ENCODE measurements around the gene STX18. TPM values are rescaled to one million over a fixed set of nuclear protein-coding genes. Genes with fewer than 3 reads are reported as not detected.
"Not testable (repeated sequence)": the region's sequence is repeated elsewhere in the genome, so short reads cannot be mapped to it uniquely, and the experiment has no call there.

STX18 gene
- total RNA-seq, 1 donor from 2014 or later, result 22.4 TPM

GRCh38 chr4:4480685-4481398 is 61.0 kb downstream of the STX18 start:
- peak; percentile 58 for DNase-seq (ENCODE audit: low spot score)

GRCh38 chr4:4480205-4480604 is 61.6 kb downstream of the STX18 start:
- no peak for DNase-seq (ENCODE audit: low spot score)

- no peak for DNase-seq (ENCODE audit: low spot score)
These were observed 62.5 kb downstream of the STX18 start for GRCh38 chr4:4479366-4479765.

- DNase-seq (ENCODE audit: low spot score), result no peak
These were observed 64.1 kb downstream of the STX18 start for GRCh38 chr4:4477796-4478195.

DNA sequence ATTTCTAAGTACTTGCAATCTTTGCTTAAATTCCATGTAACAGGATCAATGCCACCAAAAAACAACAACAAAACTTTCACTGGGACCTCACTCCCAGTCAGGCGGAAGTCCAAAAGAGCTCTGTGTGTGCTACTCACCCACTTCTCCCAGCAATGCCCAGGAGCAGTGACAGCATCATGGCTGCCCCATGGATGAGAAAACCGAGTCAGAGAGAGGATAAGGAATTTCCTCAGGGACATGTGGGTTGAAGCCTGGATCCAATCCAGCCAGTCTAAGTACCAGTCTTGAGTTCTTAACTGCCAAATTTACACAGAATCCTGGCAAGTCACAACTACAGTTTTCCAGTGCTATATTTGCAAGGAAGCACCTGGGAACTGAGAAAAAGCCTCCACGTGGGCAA is 64.5 kb downstream of the STX18 start:
- DNase-seq (ENCODE audit: low spot score), result no peak

- no peak for DNase-seq (ENCODE audit: low spot score)
These were observed 67.4 kb downstream of the STX18 start for GRCh38 chr4:4474476-4474875.

DNA sequence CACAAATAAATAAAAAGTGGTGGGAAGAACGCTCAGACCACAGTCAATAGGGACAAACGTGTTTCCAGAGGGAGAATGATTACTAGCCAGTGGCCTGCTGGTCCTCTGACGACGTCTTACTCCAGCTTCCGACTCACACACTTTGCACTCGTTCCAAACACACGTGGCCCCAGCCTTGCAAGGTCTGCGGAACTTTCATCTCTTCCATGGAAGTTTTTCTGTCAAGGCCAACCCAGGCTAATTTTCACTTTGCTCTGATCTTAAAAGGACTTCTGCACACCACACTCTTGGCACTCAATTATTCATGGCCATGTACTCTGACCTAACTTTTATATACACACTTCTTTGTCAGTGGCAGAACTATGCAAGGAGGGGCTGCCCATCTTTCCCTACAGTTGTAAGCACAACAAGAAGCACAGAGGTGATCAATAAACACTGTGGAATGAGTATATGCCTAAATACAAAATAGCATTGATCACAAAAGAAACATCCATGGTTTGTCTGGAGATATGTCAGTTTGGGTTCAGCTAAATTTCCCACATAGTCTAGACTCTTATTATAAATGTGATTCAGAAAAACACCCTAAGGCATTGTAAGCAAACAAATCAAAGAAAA is 69.4 kb downstream of the STX18 start:
- no peak for DNase-seq (ENCODE audit: low spot score)

DNA sequence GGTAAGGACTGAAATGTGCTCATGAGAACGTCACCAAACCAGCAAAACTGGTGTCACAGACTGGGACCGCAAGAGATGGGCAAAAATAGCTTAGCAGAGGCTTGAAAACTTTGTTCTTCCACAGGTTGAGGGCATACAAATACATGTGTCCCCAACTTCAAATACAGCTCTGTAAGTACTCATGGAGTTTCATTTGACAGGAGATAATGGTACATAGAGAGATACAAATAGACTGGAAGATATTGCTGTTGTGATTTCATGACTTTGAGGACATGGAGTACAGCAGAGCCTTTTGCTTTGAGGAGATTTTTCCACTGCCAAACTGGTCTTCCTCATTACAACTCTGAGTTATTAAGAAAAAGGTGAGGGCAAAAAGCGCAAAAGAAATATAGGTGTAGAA is 70.7 kb downstream of the STX18 start:
- no peak for DNase-seq (ENCODE audit: low spot score)

DNA sequence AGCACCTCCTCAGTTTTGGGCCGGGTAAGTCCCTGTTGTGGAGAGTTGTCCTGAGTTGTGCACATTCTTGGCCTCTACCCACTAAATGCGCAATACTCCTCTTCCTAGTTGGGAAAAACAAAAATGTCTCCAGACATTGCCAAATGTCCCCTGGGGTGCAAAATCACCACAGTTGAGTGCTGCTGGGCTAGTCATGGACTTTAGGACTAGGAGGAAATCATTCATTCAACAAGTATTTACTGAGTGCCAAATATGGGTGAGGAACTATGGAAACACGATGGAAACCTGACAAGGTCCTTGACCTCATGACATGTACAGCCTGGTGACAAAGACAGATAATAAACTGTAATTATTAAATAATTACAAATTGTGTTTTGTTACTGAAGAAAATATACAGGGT is 71.6 kb downstream of the STX18 start:
- DNase-seq (ENCODE audit: low spot score), result no peak

- DNase-seq (ENCODE audit: low spot score), result not testable (repeated sequence)
These were observed 76.6 kb downstream of the STX18 start for GRCh38 chr4:4465238-4465637.

DNA sequence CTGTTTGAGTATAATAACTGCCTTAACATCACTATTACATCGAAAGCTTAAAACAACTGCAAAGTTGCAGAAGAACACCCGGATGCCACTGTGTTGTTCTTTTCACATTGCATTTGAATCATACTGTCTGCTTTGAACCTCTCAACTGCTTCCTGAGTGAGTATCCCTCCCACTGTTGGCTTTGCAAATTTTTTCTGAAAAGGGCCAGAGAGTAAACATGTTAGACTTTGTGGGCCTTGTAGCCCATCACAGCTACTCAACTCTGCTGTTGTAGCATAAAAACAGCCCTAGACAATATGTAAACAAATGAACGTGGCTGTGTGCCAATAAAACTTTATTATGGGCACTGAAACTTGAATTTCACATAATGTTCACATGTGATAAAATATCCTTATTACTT is 78.9 kb downstream of the STX18 start:
- no peak for DNase-seq (ENCODE audit: low spot score)

GRCh38 chr4:4461850-4462249 is 80.0 kb downstream of the STX18 start:
- DNase-seq (ENCODE audit: low spot score), result no peak

DNA sequence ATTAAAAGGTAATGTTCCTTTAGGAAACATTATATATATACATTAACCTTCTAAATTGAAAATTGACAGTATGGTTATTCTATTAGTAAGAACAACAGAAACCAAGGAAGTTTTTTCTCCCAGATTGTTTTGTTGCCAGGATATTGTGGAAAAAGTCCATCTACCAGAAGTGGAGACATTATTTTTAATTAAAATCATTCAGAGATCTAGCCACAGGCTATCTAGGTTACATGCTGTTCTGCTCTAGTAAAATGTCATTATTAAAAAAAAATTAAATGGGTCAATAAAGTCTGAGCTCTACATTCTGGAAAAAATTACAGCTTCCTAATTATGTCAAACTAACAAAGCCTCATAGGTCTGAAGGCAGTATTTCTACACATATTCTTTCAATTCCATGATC is 80.7 kb downstream of the STX18 start:
- no peak for DNase-seq (ENCODE audit: low spot score)

GRCh38 chr4:4460759-4461158 is 81.1 kb downstream of the STX18 start:
- DNase-seq (ENCODE audit: low spot score), result no peak

- DNase-seq (ENCODE audit: low spot score), result no peak
These were observed 82.7 kb downstream of the STX18 start for GRCh38 chr4:4459181-4459580.

DNA sequence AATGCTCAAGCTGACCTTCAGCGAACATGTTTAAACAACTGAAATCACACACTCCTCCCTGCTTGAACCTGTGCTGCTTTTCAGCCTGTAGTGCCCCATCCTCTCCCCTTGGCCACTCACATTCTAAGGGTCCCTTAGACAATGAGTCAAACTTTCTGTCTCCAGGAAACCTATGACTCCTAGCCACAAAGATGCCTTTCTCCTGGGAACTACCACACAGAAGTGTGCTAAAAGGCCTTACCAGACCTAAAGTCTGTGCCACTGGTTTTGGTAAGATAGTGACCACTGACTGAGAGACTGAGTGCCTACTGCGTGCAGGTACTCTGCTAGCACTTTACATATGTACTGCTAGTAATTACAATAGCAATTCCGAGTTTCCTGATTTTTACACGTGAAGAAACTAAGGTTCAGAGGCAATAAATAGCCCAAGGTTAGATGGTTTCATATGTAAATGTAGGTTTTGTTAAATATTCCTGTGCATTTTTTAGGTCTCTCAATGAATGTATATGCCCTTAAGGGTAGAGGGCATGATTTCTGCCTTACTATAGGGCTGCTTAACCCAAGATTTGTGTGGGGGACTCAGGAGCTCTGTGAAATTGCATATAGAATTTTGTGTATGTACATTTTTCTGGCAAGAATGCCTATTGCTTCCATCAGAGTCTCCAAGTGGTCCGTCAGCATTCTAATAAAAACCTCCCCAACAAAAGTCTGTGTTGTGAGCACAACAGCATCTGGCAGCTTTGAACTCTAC is 83.9 kb downstream of the STX18 start:
- no peak for DNase-seq (ENCODE audit: low spot score)

DNA sequence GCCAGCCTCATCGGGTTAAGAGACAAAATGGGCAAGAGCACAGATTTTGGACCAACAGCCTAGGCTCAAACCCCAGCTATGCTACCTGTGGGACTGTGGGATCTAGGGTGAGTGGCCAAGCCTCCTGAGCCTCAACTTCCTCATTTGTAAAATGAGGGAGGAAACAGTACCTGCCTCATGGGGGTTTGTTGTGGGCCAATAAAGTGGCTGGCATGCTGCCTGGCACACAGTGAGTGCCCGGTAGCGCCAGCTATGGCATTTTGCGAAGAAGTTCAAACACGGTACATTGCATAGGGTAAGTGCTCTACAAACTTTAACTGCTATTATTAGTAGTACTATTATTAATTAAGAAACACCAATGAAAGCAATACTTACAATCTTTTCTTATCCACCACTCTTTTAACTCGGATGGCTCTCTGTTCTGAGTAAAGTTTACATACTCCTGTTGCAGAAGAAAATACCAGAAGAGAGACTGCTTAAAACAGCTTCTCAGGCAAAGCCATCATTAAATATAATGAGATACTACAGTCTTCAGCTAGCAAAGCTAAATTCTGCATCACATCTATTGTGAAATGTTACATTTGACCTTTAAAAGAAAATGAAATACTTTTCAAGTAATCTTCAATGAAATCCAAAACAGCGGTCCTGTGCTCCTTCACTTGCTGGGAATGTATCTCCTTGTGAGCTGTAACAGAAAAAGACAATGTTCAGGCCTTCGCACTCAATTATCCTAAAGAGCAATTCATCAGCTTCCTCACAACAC is 84.9 kb downstream of the STX18 start:
- no peak for DNase-seq (ENCODE audit: low spot score)

GRCh38 chr4:4456351-4456750 is 85.5 kb downstream of the STX18 start:
- DNase-seq (ENCODE audit: low spot score), result no peak

DNA sequence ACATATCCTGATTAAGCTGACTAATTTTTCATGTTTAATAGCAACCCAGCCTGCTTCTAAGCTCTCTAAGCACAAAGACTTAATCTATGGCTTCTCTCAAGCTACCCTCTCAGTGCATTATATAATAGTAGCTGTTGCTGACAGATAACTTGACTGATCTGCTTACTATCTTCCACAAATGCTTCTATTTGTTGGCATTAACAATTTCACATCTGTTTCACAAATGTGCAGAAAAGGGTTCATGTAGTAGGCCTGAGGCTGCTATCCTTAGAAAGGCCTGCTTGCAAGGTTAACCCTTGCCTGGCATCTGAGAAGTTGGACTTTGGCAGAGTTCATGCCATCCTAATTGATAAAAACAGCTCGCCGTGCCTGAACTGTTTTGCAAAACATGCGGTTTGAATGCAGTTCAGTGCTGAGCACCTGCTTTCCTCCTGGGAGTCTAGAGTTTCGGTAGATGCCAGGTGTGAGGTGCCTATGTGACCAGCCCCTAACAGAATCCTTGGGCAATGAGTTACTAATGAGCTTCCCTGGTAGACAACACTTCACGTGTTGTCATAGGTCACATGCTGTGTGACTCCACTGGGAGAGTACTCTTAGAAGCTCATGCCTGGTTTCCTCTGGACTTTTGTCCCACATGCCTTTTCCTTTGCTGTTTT is 86.5 kb downstream of the STX18 start:
- DNase-seq (ENCODE audit: low spot score), result peak; percentile 38

GRCh38 chr4:4446434-4446833 is 95.4 kb downstream of the STX18 start:
- DNase-seq (ENCODE audit: low spot score), result no peak

DNA sequence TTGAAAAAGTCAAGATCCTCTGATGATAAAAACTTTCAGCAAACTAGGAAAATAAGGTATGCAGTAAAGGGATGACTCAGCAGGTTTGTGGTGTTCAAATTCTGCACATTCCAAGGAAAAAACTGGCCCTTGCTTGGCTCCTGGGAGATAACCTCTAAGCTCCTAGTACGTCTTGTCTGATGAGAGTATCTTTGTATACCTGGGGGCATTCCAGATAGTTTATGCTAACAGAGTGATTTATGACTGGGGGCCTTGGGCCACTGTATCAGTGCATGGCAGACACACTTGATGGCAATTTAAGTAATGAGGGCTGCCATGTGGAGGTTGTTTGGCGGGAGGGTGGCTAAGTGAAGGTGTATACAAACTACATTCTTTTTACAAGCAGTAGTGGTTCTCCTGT is 98.0 kb downstream of the STX18 start:
- DNase-seq (ENCODE audit: low spot score), result peak; percentile 14

All from umbilical cord (tissue), 2 donors.